A549 (cell line): ENCODE results near the gene SBF2.

Experiments
- CEBPB ChIP-seq, 2 experiments: fragments of >200 bp in 1 of 2; sonication (Bioruptor Twin) in 1 of 2; formaldehyde crosslinking in 1 of 2; IDR thresholded peaks; 2 replicates each; pipeline ENCODE4 v1.6.1; 2012 to 2016
- CTCF ChIP-seq: fragments of >200 bp; sonication (Bioruptor Twin); formaldehyde crosslinking; IDR thresholded peaks from 3 replicates; pipeline ENCODE4 v1.5.1; 2016
- EP300 ChIP-seq, 2 experiments: fragments of >200 bp; sonication (Bioruptor Twin); formaldehyde crosslinking; IDR thresholded peaks; 2 replicates in 1 of 2; 3 replicates in 1 of 2; pipeline ENCODE4 v1.6.1; 2016 to 2017
- HDAC2 ChIP-seq: fragments of 200-600 bp; sonication (generic); IDR thresholded peaks from 2 replicates; pipeline ENCODE4 v1.6.1; 2016
- MAX ChIP-seq: IDR thresholded peaks from 2 replicates; pipeline ENCODE4 v1.6.1; 2012
- NR3C1 ChIP-seq: fragments of >200 bp; sonication (Bioruptor Twin); formaldehyde crosslinking; IDR thresholded peaks from 3 replicates; pipeline ENCODE4 v1.6.1; 2017
- RAD21 ChIP-seq, 2 experiments: fragments of >200 bp in 1 of 2; sonication (Bioruptor Twin) in 1 of 2; formaldehyde crosslinking in 1 of 2; IDR thresholded peaks in 1 of 2; conservative IDR thresholded peaks in 1 of 2; 2 replicates in 1 of 2; 3 replicates in 1 of 2; pipeline ENCODE4 v1.6.1; 2012 to 2018; ENCODE audit warnings: inconsistent platforms in 1 of 2
- RARB ChIP-seq: fragments of 250-450 bp; sonication (Bioruptor Pico); IDR thresholded peaks from 2 replicates; pipeline ENCODE4 v1.8.0; 2021; ENCODE audit warnings: mild to moderate bottlenecking, moderate library complexity
- RFX5 ChIP-seq: fragments of 450-650 bp; IDR thresholded peaks from 2 replicates; pipeline ENCODE4 v1.7.1; 2014; ENCODE audit warnings: antibody characterized with exemption, mild to moderate bottlenecking, moderate library complexity
- TP53 ChIP-seq: fragments of 250-450 bp; sonication (Bioruptor Pico); IDR thresholded peaks from 2 replicates; pipeline ENCODE4 v1.5.0; 2021; ENCODE audit warnings: mild to moderate bottlenecking, moderate library complexity
- USF2 ChIP-seq: fragments of 450-650 bp; IDR thresholded peaks from 2 replicates; pipeline ENCODE4 v1.6.1; 2014; ENCODE audit warnings: antibody characterized with exemption
- ZSCAN20 ChIP-seq: fragments of 250-450 bp; sonication (Bioruptor Pico); IDR thresholded peaks from 2 replicates; pipeline ENCODE4 v1.8.0; 2022; ENCODE audit warnings: mild to moderate bottlenecking, moderate library complexity

- TF ChIP-seq HDAC2 (no peak), USF2 (no peak), ZSCAN20 (CRISPR knock-in tag) (no peak), MAX (no peak), CTCF (no peak), NR3C1 (no peak), RAD21 (conservative IDR thresholded peaks at IDR 0.05 in 1 of 2, IDR thresholded peaks at IDR 0.05 in 1 of 2) (no peak), RARB (CRISPR knock-in tag) (no peak), TP53 (CRISPR knock-in tag) (no peak), EP300 (IDR thresholded peaks at IDR 0.05) (no peak), CEBPB (IDR thresholded peaks at IDR 0.05) (no peak), RFX5 (no peak)
Observed at GRCh38 chr11:9893474-9893873, 400.5 kb downstream of the SBF2 start.
